Neural progenitor cell (in vitro differentiated cells): ENCODE data around the gene FAM167B.

Experiments
- EZH2 ChIP-seq: fragments of 200-600 bp; sonication (generic); IDR thresholded peaks from 2 replicates; pipeline ENCODE4 v1.6.1; 2017; ENCODE audit warnings: antibody characterized with exemption, mild to moderate bottlenecking, moderate library complexity
- TF ChIP-seq, protein P1 (sequence below): fragments of 200-600 bp; sonication (generic); IDR thresholded peaks from 2 replicates; pipeline ENCODE4 v1.5.1; 2017; ENCODE audit warnings: antibody characterized with exemption, mild to moderate bottlenecking

DNA sequence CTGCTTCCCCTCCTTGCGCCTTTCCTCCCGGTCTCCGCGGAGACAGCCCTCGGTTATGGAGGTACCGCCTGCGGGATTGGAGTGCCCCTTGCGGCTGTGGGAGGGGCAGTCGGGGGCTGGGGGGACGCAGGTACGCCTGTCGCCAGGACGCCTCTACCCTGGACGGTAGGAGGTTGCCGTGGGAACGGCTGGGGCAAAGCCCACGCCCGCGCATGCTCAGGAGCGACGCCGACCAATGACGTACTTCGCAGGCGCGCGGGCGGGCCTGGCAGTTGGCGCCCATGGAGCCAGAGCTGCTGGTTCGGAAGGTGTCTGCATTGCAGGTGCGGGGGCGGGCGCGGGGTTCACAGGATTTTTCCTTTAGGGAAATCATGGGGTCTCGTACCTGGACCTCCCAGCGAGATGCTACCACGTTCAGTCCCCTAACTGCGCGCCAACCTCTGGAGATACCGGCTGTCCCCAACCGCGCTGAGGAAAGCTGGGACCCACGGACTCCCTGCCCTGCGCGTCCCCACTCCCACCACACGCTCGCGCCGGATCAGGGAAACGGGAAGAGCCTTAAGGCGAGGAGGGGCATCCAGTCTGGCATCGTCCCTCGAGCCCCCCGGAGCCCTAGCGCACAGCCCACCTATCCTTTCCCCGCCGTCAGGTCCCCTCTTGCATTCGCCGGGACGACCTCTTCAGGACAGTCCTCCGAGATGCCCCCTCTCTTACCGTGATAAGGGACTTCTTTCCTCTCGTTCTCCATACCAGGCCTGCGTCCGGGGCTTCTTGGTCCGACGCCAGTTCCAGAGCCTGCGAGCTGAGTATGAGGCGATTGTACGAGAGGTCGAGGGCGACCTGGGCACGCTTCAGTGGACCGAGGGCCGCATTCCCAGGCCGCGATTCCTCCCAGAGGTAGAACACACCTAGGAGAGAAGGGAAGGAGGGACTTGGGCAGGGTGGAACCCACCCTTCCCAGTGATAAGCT, 41.3 kb upstream of the FAM167B start, which contains the start of gene IQCC:
- TF ChIP-seq, protein P1, sequence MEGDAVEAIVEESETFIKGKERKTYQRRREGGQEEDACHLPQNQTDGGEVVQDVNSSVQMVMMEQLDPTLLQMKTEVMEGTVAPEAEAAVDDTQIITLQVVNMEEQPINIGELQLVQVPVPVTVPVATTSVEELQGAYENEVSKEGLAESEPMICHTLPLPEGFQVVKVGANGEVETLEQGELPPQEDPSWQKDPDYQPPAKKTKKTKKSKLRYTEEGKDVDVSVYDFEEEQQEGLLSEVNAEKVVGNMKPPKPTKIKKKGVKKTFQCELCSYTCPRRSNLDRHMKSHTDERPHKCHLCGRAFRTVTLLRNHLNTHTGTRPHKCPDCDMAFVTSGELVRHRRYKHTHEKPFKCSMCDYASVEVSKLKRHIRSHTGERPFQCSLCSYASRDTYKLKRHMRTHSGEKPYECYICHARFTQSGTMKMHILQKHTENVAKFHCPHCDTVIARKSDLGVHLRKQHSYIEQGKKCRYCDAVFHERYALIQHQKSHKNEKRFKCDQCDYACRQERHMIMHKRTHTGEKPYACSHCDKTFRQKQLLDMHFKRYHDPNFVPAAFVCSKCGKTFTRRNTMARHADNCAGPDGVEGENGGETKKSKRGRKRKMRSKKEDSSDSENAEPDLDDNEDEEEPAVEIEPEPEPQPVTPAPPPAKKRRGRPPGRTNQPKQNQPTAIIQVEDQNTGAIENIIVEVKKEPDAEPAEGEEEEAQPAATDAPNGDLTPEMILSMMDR: peak; percentile 38
- TF ChIP-seq EZH2: no peak
